Measurements from ENCODE around the gene RGS14.
"Not testable (repeated sequence)": the region's sequence is repeated elsewhere in the genome, so short reads cannot be mapped to it uniquely, and the experiment has no call there.

Gene RGS14

DNA sequence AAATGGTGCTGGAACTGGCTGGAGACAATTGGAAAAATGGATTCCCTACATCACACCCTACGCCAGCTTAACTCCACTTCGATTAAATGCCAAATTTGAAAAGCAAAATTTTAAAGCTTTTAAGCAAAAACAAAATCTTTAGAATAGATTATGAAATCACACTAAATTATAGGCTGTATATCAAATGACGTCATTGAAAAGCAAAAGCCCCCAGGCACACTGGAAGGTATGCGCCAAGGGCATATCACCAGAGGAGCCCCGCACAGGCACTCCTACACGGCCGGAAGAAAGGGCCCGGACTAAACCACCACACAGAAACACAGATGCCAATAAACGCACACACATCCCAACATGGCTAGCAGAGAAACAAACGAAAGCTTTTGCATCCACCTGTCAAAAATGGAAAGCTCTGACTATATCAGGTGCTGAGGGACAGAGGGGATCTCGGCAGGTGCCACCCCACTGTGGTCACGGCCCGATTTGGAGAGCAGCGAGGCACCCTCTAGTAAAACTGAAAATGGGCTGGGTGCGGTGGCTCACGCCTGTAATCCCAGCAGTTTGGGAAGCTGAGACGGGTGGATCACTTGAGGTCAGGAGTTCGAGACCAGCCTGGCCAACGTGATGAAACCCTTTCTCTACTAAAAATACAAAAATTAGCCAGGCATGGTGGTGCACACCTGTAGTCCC, 29.0 kb upstream of the RGS14 start:
- DNase-seq, result no peak

DNA sequence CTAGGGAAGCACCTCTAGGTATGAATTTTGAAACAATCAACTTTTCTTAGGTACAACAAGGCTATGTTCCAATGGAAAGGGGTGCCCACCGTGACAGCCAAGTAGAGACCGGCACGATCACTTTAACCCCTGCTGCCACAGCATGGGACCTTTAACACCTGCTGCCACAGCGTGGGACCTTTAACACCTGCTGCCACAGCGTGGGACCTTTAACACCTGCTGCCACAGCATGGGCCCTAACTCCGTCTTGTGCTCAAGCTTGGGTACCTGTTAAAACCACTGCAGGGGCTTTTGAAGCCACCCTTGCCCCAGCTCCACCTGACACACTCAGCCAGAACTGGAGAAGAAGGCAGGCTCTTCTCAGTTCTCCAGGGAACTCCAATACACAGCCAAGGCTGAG, 27.8 kb upstream of the RGS14 start:
- no peak for DNase-seq

DNA sequence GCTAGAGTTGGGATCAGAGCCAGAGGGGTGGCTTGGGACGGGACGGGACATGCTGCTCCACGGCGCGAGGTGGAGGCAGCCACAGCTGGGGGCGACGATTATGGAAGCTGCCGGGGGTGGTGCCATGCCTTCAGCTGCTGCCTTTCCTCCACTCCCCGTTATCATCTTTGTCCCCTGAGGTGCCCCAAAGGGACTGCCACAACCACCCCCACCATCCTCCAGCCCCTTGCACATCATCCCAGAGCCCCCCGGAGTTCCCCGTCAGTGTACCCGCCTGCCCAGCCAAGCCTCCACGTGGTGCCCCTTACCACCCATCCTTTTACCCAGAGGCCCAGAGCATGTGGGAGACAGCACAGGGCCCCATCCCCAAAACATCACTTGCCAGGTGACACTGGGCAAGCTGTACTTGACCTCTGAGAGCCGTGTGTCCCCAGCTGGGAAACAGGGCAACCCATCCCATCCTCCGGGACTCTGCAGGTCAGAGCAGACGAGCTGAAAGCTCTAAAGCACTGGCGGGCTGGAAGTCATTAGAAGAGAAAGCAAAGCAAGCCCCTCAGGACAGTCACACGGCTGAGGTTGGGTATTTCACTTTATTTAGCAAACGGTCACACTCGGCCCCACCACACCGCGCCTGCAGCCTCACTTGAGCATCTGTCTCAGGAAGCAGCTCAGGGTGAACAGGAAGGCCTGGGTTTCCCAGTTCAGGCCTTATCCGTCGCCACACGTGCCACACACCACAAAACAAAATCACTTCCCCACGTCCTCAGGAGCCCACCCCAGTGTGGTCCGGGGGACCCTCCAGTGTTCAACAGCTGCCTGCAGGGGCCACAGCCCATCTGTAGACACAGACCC, 26.5 kb upstream of the RGS14 start:
- DNase-seq, result no peak

DNA sequence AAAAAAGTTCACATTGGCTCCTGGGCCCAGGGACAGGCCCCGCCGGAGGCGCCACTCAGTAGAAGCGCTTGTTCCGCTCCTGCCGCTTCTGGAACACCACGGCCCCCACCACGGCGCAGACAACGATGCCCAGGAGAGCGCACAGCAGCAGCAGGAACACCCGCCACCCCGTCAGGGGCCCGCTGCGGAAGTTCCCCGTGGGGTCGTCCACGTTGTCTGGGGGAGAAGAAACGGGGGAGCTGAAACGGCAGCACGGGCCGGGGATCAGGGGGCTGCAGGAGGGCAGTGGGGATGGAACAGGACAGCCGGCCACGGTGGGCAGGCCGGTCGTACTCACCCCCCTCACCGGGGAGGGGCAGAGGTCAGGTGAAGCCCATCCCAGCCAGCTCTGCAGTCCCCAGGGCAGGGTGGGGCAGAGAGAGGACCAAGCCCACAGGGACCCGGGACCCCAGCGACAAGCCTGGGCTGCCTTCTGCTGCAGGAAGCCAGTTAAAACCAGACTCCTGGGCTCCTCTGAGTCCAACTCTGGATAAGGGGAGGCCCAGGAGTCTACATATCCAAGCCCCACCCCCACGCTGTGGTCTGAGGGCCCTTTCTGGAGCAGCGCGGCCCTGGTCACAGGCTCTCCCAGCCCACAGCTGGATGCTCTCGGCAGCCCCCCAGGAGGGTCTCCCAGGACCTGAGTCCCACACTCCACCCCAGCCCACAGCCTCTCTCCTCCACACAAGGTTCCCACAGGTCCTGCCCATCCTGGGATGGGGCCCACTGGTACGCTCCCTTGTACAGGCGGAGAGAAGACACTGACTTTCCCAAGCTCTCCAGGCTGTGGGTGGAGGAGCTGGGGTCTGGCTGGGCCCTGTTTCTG, 25.5 kb upstream of the RGS14 start:
- no peak for DNase-seq

DNA sequence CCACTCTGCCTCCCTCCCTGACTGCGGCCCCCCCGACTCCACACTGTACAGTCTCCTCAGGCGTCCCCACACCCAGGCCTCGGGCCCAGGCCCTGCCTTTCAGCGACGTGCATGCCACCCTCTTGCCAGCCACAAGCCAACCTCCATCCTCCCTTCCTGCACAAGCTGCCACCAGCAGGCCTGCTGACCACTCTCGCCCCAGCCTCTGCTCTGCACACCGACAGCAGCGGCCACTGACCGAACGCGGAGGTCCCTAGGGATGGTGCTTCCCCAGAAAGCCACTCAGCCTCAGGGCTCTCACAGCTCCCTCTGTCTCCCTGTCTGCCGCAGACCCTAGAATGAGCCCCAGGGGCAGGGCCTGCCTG, 24.8 kb upstream of the RGS14 start:
- DNase-seq, result no peak

DNA sequence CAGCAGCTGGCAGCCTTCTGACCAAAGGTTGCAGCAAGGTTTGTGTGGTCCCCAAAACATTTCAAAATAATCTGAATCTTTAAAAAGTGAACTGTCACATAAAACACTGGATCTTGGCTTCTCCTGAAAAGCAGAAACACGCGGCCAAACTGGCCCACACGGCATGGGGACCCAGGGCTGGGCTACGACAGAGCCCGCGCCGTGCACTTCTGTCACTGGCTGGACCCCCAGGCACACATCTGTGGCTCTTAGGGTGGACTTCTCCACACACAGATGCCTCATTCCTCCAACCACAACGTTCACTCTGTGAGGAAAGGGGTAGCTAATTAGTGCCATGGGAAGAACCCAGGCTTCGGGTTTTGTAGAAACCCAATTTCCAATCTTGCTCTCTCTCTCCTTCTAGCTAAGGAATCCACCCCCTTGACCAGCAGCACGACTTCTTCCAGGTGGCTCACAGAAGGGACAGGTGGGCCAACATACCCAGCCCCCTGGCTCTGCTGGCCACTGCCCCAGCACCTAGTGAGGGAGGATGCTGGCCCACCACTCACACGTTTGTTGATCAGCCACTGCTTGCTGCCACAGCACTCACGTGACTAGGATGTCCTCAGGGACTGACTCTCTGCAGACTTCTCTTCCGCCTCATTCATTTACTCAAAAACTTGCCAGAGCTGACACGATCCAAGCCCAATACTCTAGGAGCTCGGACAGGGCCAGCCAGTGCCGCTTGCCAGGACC, 24.1 kb upstream of the RGS14 start:
- no peak for DNase-seq

DNA sequence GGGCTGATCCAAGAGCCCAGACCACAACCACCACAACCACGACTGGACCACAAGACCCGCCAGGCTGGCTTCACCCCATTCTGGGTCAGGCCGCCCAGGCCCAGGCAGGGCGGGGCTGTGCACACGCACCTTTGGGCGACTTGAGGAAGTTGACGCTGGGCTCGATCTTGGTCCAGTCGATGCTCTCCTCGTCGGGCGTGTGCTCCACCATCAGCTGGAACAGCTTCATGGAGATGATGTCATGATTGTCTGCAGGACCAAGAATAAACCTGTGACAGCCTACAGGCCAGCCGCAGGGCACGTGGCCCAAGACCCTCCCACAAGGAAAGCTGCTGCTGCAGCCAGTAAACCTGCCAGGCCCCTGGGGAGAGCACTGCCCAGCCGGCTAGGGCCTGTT, 23.6 kb upstream of the RGS14 start:
- DNase-seq, result no peak

DNA sequence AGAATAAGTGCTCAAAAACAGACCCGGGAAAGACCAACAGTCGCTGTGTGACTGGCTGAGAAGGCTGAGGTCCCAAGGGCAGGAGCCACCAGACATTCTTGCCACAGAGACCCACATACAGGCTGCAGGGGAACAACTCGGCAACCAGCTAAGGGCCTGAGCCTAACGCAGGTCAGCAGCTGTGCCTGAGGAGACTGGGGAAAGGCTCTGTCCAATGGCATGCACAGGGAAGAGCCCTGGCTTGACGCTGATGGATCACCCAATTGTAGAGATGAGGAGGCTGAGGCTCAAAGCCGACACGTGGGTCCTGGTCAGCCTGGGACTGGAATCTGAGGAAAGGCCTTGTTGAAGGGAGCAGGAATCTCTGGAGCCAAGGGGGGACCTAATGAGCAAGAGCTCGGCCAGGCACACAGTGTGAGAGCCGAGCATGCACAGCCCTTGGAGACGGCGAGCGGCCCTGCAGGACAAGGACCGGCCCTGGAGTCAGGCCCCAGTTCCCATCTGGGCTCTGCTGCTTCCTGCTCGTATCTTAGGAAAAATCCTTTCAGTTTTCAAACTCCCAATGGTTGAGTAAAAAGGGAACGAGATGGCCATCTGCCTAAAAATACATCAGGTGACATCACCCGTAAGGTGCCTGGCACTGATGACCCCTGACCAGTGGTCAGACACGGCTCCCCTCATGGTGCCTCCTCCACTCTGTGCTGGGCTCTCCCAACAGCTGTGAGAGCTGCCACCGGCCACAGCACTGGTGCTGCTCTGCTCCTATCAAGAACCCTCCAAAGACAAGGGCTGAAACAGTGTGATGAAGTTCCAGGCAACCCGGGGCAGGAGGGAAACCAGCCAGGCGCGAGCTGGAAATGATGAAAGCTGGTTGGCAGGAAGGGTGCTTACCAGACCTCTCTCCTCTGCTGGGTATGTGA, 22.7 kb upstream of the RGS14 start:
- DNase-seq, result no peak

DNA sequence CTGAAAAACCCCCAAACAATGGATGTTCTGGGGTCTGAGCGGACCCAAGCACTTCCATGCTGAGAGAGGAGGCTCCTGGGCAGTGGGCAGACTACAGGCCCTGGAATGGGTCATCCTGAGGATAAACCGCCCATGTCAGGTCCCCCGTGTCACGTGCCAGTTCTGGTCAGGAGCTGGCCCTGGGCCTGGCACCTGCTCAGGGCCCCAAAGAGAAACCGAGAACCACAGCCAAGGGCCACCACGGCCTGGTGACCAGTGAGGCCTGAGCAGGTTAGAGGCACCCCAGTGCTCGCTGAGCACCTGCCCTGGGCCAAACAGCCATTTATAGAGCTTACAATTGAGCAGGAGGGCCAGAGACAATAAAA, 22.0 kb upstream of the RGS14 start:
- no peak for DNase-seq

DNA sequence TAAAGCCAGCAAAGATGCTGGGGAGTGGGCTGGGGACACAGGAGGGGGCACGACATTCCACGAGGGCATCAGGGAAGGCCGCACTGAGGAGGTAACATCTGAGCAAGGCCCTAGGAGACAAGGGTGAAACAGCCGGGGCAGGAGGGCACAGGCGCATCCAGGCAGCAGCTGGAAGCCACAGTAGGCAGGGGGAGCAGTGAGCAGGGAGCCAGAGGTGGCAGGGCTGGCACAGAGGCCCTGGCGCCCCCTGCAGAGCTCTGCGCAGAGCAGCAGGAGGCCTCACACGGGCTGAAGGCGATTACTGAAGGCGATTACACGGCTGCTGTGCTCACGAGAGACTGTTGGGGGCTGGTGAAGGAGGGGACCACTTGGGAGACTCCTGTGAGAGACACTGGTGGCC, 21.6 kb upstream of the RGS14 start:
- DNase-seq, result no peak

DNA sequence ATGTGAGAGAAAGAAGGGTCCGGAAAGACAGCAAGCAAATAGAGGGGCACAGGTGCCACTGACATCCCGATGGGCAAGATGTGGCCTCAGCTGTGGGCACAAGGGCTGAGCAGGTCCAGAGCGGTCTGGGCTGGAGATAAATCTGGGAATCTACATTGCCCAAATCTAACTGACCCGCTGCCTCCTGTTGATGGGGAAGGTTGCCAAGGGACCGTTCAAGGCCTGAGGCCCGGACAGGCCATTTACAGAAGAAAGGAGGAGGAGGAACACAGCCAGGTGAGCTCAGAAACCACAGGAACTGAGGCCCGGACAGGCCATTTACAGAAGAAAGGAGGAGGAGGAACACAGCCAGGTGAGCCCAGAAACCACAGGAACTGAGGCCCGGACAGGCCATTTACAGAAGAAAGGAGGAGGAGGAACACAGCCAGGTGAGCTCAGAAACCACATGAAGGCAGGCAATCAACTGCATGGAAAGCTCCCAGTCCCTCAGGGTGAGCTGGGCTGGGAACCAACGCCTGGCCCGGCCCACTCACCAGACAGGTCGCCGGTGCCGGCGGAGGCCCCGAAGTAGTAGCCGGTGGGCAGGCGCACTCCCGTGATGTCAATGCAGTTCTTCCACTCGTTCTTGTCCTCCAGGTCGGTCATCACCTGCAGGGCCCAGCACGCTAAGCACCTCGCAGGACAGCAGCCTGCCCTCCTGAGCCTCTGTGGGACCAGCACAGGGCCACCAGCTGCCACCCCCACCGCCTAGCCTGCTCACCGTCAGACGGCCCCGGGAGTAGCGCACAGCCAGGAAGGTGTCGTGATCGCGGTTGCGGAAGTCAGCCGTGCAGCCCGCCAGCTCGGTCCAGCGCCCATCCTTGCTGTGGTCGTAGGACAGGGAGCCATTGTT, 20.9 kb upstream of the RGS14 start:
- no peak for DNase-seq

DNA sequence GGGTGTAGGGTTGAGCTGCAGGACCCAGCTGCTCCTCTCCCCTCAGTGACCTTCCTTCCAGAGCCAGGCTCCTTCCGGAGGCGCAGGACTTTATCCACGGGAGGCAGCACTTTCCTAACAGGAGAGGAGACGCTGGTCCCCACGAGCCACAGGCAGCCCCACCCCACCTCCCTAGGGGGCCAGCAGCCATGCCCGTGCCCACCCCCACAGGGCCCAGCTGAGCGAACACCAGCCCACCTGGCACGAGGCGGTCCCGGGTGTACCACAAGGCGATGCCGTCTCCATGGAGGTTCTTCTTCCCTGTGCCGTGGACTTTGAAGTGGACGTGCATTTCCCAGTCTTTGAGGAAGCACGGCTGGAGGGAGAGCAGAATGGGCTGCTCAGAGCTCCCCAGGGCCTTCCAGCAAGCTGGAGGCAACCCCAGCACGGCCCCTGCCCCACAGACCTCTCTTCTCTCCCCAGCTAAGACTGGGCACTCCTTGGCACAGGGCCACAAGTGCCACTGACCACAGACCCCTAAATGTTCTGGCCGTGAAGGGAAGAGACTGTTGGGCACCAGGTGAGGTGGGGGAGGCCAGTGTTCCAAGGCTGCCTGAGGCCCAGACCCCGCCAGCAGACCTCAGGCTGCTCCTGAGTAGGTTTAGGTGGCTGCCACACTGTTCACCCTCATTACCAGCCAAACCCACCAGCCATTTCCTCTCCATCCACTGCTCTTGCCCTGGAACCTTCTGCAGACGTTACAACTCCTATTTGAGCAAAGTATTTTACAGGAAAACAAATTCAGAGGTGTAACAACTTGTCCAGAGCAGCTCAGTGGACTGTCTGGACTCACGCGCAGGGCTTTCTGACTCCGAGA, 19.2 kb upstream of the RGS14 start:
- no peak for DNase-seq

DNA sequence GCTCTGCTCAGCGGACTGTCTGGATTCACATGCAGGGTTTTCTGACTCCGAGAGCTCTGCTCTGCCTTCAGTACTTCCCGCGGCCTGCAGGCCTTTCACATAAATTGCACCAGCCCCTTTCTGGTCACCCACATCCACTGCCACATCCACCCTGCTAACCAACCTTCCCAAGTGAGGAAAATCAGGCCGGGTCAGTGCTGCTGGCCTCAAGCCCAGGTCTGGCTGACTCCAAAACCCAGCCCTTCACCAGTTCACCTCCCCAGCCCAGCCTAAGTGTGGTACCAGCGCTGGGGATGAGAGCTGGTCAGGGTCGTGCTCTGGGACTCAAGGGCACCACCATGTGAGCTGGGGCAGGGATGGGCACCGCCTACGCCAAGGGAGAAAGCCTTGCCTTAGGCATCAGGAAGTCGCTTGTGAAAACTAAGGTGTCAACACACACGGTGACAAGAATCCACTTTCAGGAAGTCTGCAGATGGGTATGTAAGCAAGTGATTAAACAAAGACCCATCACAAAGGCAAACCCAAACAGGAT, 18.6 kb upstream of the RGS14 start:
- no peak for DNase-seq

DNA sequence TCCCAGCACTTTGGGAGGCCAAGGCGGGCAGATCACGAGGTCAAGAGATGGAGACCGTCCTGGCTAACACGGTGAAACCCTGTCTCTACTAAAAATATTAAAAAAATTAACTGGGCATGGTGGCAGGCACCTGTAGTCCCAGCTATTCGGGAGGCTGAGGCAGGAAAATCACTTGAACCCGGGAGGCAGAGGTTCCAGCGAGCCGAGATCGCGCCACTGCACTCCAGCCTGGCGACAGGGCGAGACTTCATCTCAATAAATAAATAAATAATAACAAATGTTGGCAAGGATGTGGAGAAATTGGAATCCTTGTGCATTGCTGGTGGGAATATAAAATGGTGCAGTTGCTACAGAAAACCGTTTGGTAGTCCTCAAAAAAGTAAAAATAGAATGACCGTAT, 14.7 kb upstream of the RGS14 start:
- DNase-seq, result not testable (repeated sequence)

DNA sequence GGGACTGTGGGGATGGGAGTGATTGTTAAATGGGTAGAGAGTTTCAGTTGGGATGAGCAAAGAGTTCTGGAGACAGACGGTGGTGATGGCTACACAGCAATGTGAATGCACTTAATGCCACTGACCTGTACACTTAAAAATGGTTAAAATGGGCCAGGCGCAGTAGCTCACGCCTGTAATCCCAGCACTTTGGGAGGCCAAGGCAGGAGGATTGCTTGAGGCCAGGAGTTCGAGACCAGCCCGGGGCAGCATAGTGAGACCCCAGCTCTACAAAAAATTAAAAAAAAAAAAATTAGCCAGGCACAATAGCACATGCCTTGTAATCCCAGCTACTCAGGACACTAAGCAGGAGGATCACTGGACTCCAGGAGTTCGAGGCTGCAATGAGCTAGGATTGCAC, 13.9 kb upstream of the RGS14 start:
- DNase-seq, result no peak

DNA sequence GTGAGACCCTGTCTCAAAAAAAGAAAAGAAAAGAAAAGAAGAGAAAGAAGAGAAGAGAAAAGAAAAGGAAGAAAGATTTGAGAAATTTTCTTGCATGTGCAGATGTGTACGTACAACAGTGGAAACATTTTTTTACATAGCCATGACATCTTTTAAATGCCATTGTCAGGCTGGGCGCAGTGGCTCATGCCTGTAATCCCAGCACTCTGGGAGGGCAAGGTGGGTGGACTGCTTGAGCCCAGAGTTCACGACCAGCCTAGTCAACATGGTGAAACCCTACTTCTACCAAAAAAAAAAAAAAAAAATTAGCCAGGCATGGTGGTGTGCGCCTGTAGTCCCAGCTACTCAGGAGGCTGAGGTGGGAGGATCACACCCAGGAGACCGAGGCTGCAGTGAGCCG, 12.8 kb upstream of the RGS14 start:
- no peak for DNase-seq

DNA sequence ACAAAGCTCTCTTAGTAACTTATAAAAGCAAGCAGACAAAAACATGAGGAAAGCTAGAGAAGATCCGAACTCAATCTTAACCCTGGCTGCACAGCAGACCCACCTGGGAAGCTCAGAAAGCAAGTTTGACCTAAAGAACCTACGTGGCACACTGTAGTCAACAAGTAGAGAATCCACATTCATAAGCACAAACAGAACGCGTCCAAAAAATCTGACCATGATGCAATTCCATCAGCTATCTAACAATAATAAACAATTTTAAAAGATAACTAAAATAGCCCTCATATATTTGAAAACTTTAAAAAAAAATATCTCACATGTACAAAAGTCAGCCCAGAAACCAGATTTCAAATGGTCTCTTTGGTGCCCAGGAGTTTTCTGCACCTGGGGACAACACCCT, 10.9 kb upstream of the RGS14 start:
- no peak for DNase-seq

DNA sequence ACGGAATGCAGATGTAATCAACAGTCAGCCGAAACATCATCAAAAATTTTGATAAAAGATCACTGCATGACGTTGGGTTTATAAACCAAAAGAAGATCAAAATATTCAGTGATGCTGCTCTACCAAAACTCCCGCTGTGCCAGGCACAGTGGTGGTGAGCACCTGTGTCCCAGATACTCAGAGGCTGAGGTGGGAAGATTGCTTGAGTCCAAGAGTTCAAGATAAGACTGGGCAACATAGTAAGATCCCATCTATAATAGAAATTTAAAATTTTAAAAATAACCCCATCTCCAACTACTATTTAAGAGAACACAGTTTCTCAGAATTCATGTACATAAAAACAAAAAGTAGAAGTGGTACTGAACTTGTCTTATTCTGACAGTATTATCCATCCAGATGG, 10.0 kb upstream of the RGS14 start:
- no peak for DNase-seq

DNA sequence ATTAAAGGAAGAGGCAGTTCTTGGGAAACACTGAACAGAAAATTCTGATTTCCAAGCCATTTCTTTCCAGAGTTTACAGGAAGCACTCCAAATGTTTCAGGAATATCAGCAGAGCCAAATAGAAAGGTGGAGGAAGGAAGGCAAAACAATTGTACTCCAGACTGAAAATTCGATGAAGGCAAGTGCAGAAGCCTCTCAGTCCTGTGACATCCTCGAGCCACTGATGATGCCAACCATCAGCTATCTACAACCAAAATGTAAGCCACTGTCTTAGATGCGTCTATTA, 8.4 kb upstream of the RGS14 start:
- DNase-seq, result no peak

DNA sequence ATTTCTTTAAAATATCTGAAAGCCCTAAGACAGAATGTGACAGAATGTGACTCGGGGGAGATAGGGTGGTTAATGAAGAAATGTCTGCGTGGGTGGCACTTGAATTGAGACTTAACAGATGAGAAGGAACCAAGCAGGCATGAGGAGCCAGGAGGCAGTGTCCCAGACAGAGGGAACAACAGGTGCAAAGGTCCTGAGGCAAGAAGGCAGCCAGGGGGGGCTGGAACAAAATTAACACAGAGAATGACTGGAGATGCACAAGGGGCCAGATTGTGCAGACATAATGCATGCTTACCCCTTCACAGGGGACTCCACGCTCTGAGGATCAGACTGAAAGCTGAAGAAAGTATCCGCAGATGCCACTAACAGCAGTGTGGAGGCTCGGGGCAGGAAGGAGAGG, 8.0 kb upstream of the RGS14 start:
- DNase-seq, result no peak
